Stimulated activated naive CD4-positive, alpha-beta T cell treated with Interleukin-2 at 50 U/mL for 16 hours (primary cell): ENCODE measurements around the gene IFNK.

Experiments
- DNase-seq: peaks from one replicate; lab custom pipeline; 2025; lab: John Stamatoyannopoulos, UW

Gene IFNK

GRCh38 chr9:27573634-27574590 lies 49.8 kb downstream of the IFNK start:
- peak; percentile 97 for DNase-seq
